GM19372 (cell line): ENCODE measurements around the gene DOCK1.

Experiments
- ATAC-seq: cut with Tn5 transposase; IDR thresholded peaks from one replicate; pipeline ENCODE4 v1.9.1; 2021; ENCODE audit warnings: mild to moderate bottlenecking, low read depth, moderate library complexity; ENCODE audit not compliant: unreplicated experiment

DOCK1 gene

GRCh38 chr10:127068485-127068884 is 163.3 kb downstream of the DOCK1 start:
- no peak for ATAC-seq

- no peak for ATAC-seq
These were observed 164.2 kb downstream of the DOCK1 start for GRCh38 chr10:127069436-127069835.

GRCh38 chr10:127071126-127071525 is 165.9 kb downstream of the DOCK1 start:
- ATAC-seq, result no peak

GRCh38 chr10:127073666-127074065 is 168.4 kb downstream of the DOCK1 start:
- no peak for ATAC-seq

GRCh38 chr10:127079392-127079791 is 174.2 kb downstream of the DOCK1 start:
- ATAC-seq, result no peak

- ATAC-seq, result no peak
These were observed 175.1 kb downstream of the DOCK1 start for GRCh38 chr10:127080317-127080716.

GRCh38 chr10:127081851-127082345 is 176.7 kb downstream of the DOCK1 start:
- ATAC-seq, result no peak

- no peak for ATAC-seq
These were observed 177.4 kb downstream of the DOCK1 start for GRCh38 chr10:127082651-127083050.

GRCh38 chr10:127085957-127086356 is 180.7 kb downstream of the DOCK1 start:
- ATAC-seq, result no peak

- ATAC-seq, result no peak
These were observed 183.7 kb downstream of the DOCK1 start for GRCh38 chr10:127088908-127089307.

- ATAC-seq, result no peak
These were observed 184.2 kb downstream of the DOCK1 start for GRCh38 chr10:127089446-127089845.

- no peak for ATAC-seq
These were observed 184.9 kb downstream of the DOCK1 start for GRCh38 chr10:127090138-127090537.

GRCh38 chr10:127091354-127091753 is 186.1 kb downstream of the DOCK1 start:
- ATAC-seq, result no peak

- no peak for ATAC-seq
These were observed 187.7 kb downstream of the DOCK1 start for GRCh38 chr10:127092916-127093315.

GRCh38 chr10:127094984-127095383 is 189.8 kb downstream of the DOCK1 start:
- ATAC-seq, result no peak

GRCh38 chr10:127100983-127101615 is 195.9 kb downstream of the DOCK1 start:
- no peak for ATAC-seq

- no peak for ATAC-seq
These were observed 196.9 kb downstream of the DOCK1 start for GRCh38 chr10:127102176-127102575.

GRCh38 chr10:127115100-127115499 is 209.9 kb downstream of the DOCK1 start:
- ATAC-seq, result no peak

- no peak for ATAC-seq
These were observed 211.9 kb downstream of the DOCK1 start for GRCh38 chr10:127117125-127117524.

GRCh38 chr10:127118034-127118433 is 212.8 kb downstream of the DOCK1 start:
- no peak for ATAC-seq

GRCh38 chr10:127119936-127120335 is 214.7 kb downstream of the DOCK1 start:
- no peak for ATAC-seq

GRCh38 chr10:127122831-127123230 is 217.6 kb downstream of the DOCK1 start:
- ATAC-seq, result no peak

- no peak for ATAC-seq
These were observed 218.4 kb downstream of the DOCK1 start for GRCh38 chr10:127123626-127124025.
